Measurements from ENCODE around the gene ZC3H18. TPM values are rescaled to one million over a fixed set of nuclear protein-coding genes. Genes with fewer than 3 reads are reported as not detected.
A peak's percentile ranks its signal among the peaks of the same experiment; 100 is the strongest.

The ZC3H18 gene
- total and polyA plus RNA-seq, 2 experiments from 2014 or later: 30.0 to 40.7 TPM

- TF ChIP-seq ZNF462 (CRISPR knock-in tag; IDR thresholded peaks at IDR 0.05) (no peak), POLR2AphosphoS5 (IDR thresholded peaks at IDR 0.05; ENCODE audit: low read depth) (no peak), NANOG (IDR thresholded peaks at IDR 0.05; ENCODE audit: borderline replicate concordance) (no peak)
Measured at GRCh38 chr16:88653596-88654362, 83.6 kb downstream of the ZC3H18 start (continued).

- Histone ChIP-seq H2AFZ (no peak overlapping the region), H3K27me3 (ENCODE audit: insufficient read depth) (no peaks in the 10 kb centered on the region), H3K79me2 (replicated peaks; ENCODE audit: insufficient read depth) (peaks cover 23% of the 10 kb centered on the region), H3K36me3 (ENCODE audit: insufficient read depth) (peaks cover 7% of the 10 kb centered on the region), H4K20me1 (replicated peaks; ENCODE audit: insufficient read depth) (peaks cover 13% of the 10 kb centered on the region; the same call in 1 of the 2 replicates), H3F3A (replicated peaks; ENCODE audit: low read depth) (0 out of 2 replicates have a peak, but pooled peaks cover 4% of the 10 kb centered on the region), H3K27ac (ENCODE audit: low read depth) (no peak overlapping the region), H3K4me2 (no peak overlapping the region), H3K9me2 (ENCODE audit: insufficient read depth) (no peaks in the 10 kb centered on the region), H3K4me1 (ENCODE audit: insufficient read depth) (peaks cover 10% of the 10 kb centered on the region; the same call in 1 of the 2 replicates), H3K4me3 (no peak overlapping the region)
- Mint-ChIP-seq H3K9me3 (no peaks in the 10 kb centered on the region), H3K36me3 (ENCODE audit: low read depth) (peaks cover 16% of the 10 kb centered on the region), H3K4me1 (peaks cover 3% of the 10 kb centered on the region; the same call in 2 of the 3 replicates), H3K4me3 (no peak overlapping the region), H3K27me3 (ENCODE audit: insufficient read depth, low read depth, poor library complexity) (peaks cover 2% of the 10 kb centered on the region), H3K27ac (peak overlapping the region; percentile 31; the same call in 1 of the 2 replicates)
- no peak for ATAC-seq
- DNase-seq (ENCODE audit: low spot score): no peak
- no peak for TF ChIP-seq CTCF (conservative IDR thresholded peaks at IDR 0.05; ENCODE audit: low read depth in 2 of 2)
- TF ChIP-seq REST (IDR thresholded peaks at IDR 0.05; ENCODE audit: unreplicated experiment): no peak
- no peak for TF ChIP-seq ZNF114 (CRISPR knock-in tag; IDR thresholded peaks at IDR 0.05)
- TF ChIP-seq JUNB (IDR thresholded peaks at IDR 0.05; ENCODE audit: unreplicated experiment): no peak
- no peak for TF ChIP-seq ZNF331 (CRISPR knock-in tag; IDR thresholded peaks at IDR 0.05; ENCODE audit: low read depth)
- no peak for TF ChIP-seq EZH2 (IDR thresholded peaks at IDR 0.05; ENCODE audit: low read depth, unreplicated experiment)
- TF ChIP-seq ETS1 (IDR thresholded peaks at IDR 0.05): no peak
- no peak for TF ChIP-seq EZH2phosphoT487 (IDR thresholded peaks at IDR 0.05; ENCODE audit: unreplicated experiment)
Measured at GRCh38 chr16:88654363-88655052, 84.3 kb downstream of the ZC3H18 start.
